Endothelial cell of umbilical vein (primary cell): Measurements from ENCODE around the gene WAC. TPM values are rescaled to one million over a fixed set of nuclear protein-coding genes. Genes with fewer than 3 reads are reported as not detected.
A peak's percentile ranks its signal among the peaks of the same experiment; 100 is the strongest.

Experiments
- BruUV-seq: library from RNA; stranded (reverse); fragments of 400-500 nt; replicated peaks from 2 replicates; lab custom pipeline; 2021; lab: Mats Ljungman, UMichigan
- CTCF ChIA-PET: fragments of 300-600, 350-600 bp; sonication (Branson Sonifier 250); formaldehyde crosslinking; loops from one replicate; lab custom pipeline; 2021; ENCODE audit warnings: antibody characterized with exemption, inconsistent platforms; lab: Charles Lee
- POLR2A ChIA-PET: fragments of 300-600, 350-600 bp; sonication (Branson Sonifier 250); formaldehyde crosslinking; loops from one replicate; lab custom pipeline; 2021; ENCODE audit warnings: antibody characterized with exemption, inconsistent platforms; lab: Charles Lee
- DNase-seq: peaks from one replicate; pipeline ENCODE4 v3.0.0-alpha.2; 2011; ENCODE audit warnings: low read depth, low spot score
- FAIRE-seq: peaks from 2 replicates; lab custom pipeline; 2011; peaks lifted over from hg19 to GRCh38; lab: Jason Lieb, UNC
- H2AFZ ChIP-seq: 2 replicates; pipeline ENCODE4 v1.6.0; 2012; ENCODE audit warnings: low read depth, low read length, control low read depth, inconsistent platforms
- H3K27ac ChIP-seq: 2 replicates; pipeline ENCODE4 v1.5.1; 2011; ENCODE audit warnings: low read depth, mild to moderate bottlenecking, control low read depth, low read length, moderate library complexity; ENCODE audit not compliant: insufficient read depth
- H3K27me3 ChIP-seq, 2 experiments: 2 replicates each; pipeline versions ENCODE4 v1.6.0 to v1.6.1; 2011; ENCODE audit warnings: low read length in 2 of 2, mixed read lengths in 1 of 2; ENCODE audit not compliant: control insufficient read depth in 2 of 2, insufficient read depth in 2 of 2
- H3K36me3 ChIP-seq, 2 experiments: 2 replicates in 1 of 2; 3 replicates in 1 of 2; pipeline ENCODE4 v1.5.1; 2011; ENCODE audit warnings: low read length in 2 of 2, mild to moderate bottlenecking in 1 of 2, moderate library complexity in 1 of 2; ENCODE audit not compliant: control insufficient read depth in 2 of 2, insufficient read depth in 2 of 2; ENCODE audit errors: extremely low read depth in 1 of 2
- H3K4me1 ChIP-seq: 3 replicates; pipeline ENCODE4 v1.5.1; 2011; ENCODE audit warnings: mild to moderate bottlenecking, low read length; ENCODE audit not compliant: control insufficient read depth, insufficient read depth; ENCODE audit errors: extremely low read depth
- H3K4me2 ChIP-seq: 2 replicates; pipeline ENCODE4 v1.6.1; 2011; ENCODE audit warnings: low read length, control low read depth, mixed read lengths; ENCODE audit not compliant: insufficient read depth
- H3K4me3 ChIP-seq, 3 experiments: fragments of 200-600 bp in 1 of 3; sonication (generic), shearing (Covaris generic) in 1 of 3; replicated peaks in 1 of 3; 2 replicates each; pipeline ENCODE4 v1.5.1; 2011 to 2016; ENCODE audit warnings: control low read depth in 3 of 3, low read length in 3 of 3, mild to moderate bottlenecking in 2 of 3, inconsistent platforms in 1 of 3, low read depth in 1 of 3, moderate library complexity in 1 of 3; ENCODE audit not compliant: insufficient read depth in 1 of 3
- H3K79me2 ChIP-seq: 2 replicates; pipeline ENCODE4 v1.6.0; 2012; ENCODE audit warnings: low read length, inconsistent platforms; ENCODE audit not compliant: control insufficient read depth, insufficient read depth
- H3K9ac ChIP-seq: replicated peaks from 2 replicates; pipeline ENCODE3; 2011; ENCODE audit warnings: low read length, control low read depth; ENCODE audit not compliant: insufficient read depth; ENCODE audit errors: extremely low read depth
- H3K9me1 ChIP-seq: replicated peaks from 3 replicates; pipeline ENCODE4 v1.6.0; 2011; ENCODE audit warnings: mild to moderate bottlenecking, low read length; ENCODE audit not compliant: control insufficient read depth, insufficient read depth; ENCODE audit errors: extremely low read depth
- H3K9me3 ChIP-seq: replicated peaks from 2 replicates; pipeline ENCODE4 v1.5.1; 2012; ENCODE audit warnings: low read length, inconsistent platforms; ENCODE audit not compliant: control insufficient read depth, insufficient read depth
- H4K20me1 ChIP-seq: replicated peaks from 2 replicates; pipeline ENCODE3; 2011; ENCODE audit warnings: mild to moderate bottlenecking, low read length; ENCODE audit not compliant: control insufficient read depth, insufficient read depth; ENCODE audit errors: extremely low read depth
- EZH2 ChIP-seq: IDR thresholded peaks from 2 replicates; pipeline ENCODE4 v1.6.1; 2012; ENCODE audit warnings: borderline replicate concordance, low read depth, mild to moderate bottlenecking, moderate library complexity, low read length, inconsistent platforms; ENCODE audit not compliant: severe bottlenecking
- FOS ChIP-seq: IDR thresholded peaks from 2 replicates; pipeline ENCODE4 v1.6.1; 2011; ENCODE audit warnings: mild to moderate bottlenecking, low read length, moderate library complexity, borderline replicate concordance; ENCODE audit not compliant: insufficient read depth
- GATA2 ChIP-seq: IDR thresholded peaks from 2 replicates; pipeline ENCODE4 v1.7.0; 2011; ENCODE audit warnings: low read depth, mild to moderate bottlenecking, moderate library complexity, mixed read lengths, low read length; ENCODE audit not compliant: insufficient read length, insufficient read depth
- JUN ChIP-seq: IDR thresholded peaks from 2 replicates; pipeline ENCODE4 v1.6.1; 2011; ENCODE audit warnings: borderline replicate concordance, low read depth; ENCODE audit not compliant: insufficient read length, insufficient read depth
- MYC ChIP-seq: IDR thresholded peaks from one replicate; pipeline ENCODE4 v1.6.1; 2011; ENCODE audit warnings: mild to moderate bottlenecking, low read depth, low read length
- POLR2A ChIP-seq: IDR thresholded peaks from 2 replicates; pipeline ENCODE4 v1.6.1; 2012; ENCODE audit warnings: low read depth, mild to moderate bottlenecking, control low read depth, low read length
- POLR2AphosphoS5 ChIP-seq: IDR thresholded peaks from 2 replicates; pipeline ENCODE4 v1.6.1; 2012; ENCODE audit warnings: low read depth, mild to moderate bottlenecking, control low read depth, low read length, moderate library complexity; ENCODE audit not compliant: insufficient read depth
- dilution Hi-C: fragments of 300-500 bp; cut with MboI; formaldehyde crosslinking; loops from one replicate; pipeline ENCODE4 v1.15.0; 2019; ENCODE audit warnings: low sequenced_read_pairs; ENCODE audit not compliant: extremely low pct_ligation_motif_present
- intact Hi-C: fragments of 100-400 bp; cut with micrococcal nuclease; formaldehyde crosslinking; loops from one replicate; pipeline ENCODE4 v1.10.0; 2022
- polyA plus RNA-seq, 4 experiments: library from polyadenylated mRNA; depleted of rRNA in 3 of 4; stranded (reverse) in 3 of 4; unstranded in 1 of 4; fragments of >200 nt; gene quantifications; 2 replicates each; pipeline versions ENCODE4 v1.2.1 to v1.2.3, GENCODE V29; 2011 to 2012; ENCODE audit warnings: missing spikeins in 1 of 4
- total RNA-seq: library from RNA; stranded (reverse); gene quantifications from 2 replicates; pipeline ENCODE4 v1.2.3, GENCODE V29; 2021
- TF ChIP-seq, protein P1 (sequence below), 2 donors: IDR thresholded peaks; 1 replicate in 1 of 2; 2 replicates in 1 of 2; pipeline ENCODE4 v1.5.1; 2011; ENCODE audit warnings: low read length in 2 of 2, mild to moderate bottlenecking in 2 of 2, moderate library complexity in 2 of 2, control low read depth in 1 of 2, inconsistent platforms in 1 of 2, low read depth in 1 of 2; ENCODE audit not compliant: insufficient read depth in 1 of 2; ENCODE audit errors: extremely low read depth in 1 of 2
- TF ChIP-seq, protein P2 (sequence below): IDR thresholded peaks from 2 replicates; pipeline ENCODE4 v1.6.1; 2011; ENCODE audit not compliant: insufficient read depth, insufficient read length

WAC gene
- total and polyA plus RNA-seq, 2 donors (not counting 3 experiments of a cell fraction or from before 2014, with no cell fraction given) = 49.2 to 101 TPM

DNA sequence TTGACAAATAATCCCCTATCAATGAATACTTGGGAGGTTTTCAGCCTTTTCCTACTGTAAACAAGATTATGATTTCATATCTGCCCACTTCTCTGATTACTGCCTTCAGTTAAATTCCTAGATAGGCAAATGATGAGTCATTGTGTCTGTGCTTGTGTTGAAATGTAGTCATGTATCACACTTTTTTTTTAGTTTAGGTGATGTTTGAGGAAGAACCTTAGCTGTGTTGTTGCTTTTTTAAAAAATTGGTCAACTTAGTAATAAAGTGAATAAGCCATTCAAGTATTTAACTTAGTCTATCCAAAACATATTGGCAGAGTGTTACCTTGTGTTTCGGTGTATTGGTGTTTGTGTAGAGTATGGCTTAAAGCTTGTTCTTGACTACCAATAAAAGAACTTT, 60.0 kb downstream of the WAC start:
- dilution Hi-C loops = no loop called here
- peak; percentile 80 for TF ChIP-seq JUN
- TF ChIP-seq FOS = peak; percentile 89
- TF ChIP-seq MYC = no peak
- Histone ChIP-seq H3K36me3 (peaks cover 18% of the 10 kb centered on the region in 2 experiments), H3K9me1 (no peaks in the 10 kb centered on the region), H2AFZ (no peak overlapping the region), H3K9ac (no peak overlapping the region), H3K79me2 (peaks cover 92% of the 10 kb centered on the region), H3K4me3 (no peak overlapping the region), H3K27me3 (no peaks in the 10 kb centered on the region), H3K9me3 (no peaks in the 10 kb centered on the region), H4K20me1 (peaks cover 13% of the 10 kb centered on the region), H3K27ac (no peak overlapping the region), H3K4me1 (peaks cover 12% of the 10 kb centered on the region), H3K4me2 (no peak overlapping the region)
- POLR2A ChIA-PET = no interaction called here
- intact Hi-C loops = no loop called here
- no peak for FAIRE-seq
- DNase-seq = peak; percentile 45
- no TSS peak for BruUV-seq
- CTCF ChIA-PET = no interaction called here

DNA sequence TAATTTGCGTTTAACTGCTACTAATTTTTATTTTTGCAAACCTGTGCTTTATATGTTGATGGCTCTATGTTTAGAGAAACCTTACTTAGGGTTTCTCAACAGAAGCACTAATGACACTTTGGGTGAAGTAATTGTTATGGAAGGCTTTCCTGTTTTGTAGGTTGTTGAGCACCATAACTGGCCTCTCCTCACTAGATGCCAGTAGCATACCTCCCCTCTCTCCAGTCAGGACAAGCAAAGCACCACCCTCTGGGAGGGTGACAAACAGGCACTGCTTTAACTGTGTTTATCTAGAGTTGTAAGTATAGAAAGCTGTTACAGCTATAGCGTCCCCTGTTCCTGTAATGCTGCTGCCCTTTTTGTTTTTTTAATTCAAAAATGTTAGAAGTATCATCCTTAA, 60.9 kb downstream of the WAC start:
- no TSS peak for BruUV-seq
- intact Hi-C loops = no loop called here

More for the DNA sequence above, 60.9 kb downstream of the WAC start:
- H3K4me3 ChIP-seq = no peak overlapping the region
- no peak overlapping the region for H3K9ac ChIP-seq
- CTCF ChIA-PET = interaction anchor here (1.0 to 1.1 kb wide), 2 partner anchors 9 to 26 kb away, joined by 3 to 4 read pairs; no protein-coding TSS in a partner anchor
- no peak for DNase-seq
- no peak overlapping the region for H2AFZ ChIP-seq
- H3K4me2 ChIP-seq = no peak overlapping the region
- dilution Hi-C loops = no loop called here
- H3K36me3 ChIP-seq = peaks cover 16 to 17% of the 10 kb centered on the region in 2 experiments
- H3K79me2 ChIP-seq = peaks cover 92% of the 10 kb centered on the region
- TF ChIP-seq, protein P1, sequence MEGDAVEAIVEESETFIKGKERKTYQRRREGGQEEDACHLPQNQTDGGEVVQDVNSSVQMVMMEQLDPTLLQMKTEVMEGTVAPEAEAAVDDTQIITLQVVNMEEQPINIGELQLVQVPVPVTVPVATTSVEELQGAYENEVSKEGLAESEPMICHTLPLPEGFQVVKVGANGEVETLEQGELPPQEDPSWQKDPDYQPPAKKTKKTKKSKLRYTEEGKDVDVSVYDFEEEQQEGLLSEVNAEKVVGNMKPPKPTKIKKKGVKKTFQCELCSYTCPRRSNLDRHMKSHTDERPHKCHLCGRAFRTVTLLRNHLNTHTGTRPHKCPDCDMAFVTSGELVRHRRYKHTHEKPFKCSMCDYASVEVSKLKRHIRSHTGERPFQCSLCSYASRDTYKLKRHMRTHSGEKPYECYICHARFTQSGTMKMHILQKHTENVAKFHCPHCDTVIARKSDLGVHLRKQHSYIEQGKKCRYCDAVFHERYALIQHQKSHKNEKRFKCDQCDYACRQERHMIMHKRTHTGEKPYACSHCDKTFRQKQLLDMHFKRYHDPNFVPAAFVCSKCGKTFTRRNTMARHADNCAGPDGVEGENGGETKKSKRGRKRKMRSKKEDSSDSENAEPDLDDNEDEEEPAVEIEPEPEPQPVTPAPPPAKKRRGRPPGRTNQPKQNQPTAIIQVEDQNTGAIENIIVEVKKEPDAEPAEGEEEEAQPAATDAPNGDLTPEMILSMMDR (IDR thresholded peaks at IDR 0.05; ENCODE audit: extremely low read depth in 1 of 2, insufficient read depth in 1 of 2, low read depth in 1 of 2, low read length in 2 of 2) = no peak
- TF ChIP-seq JUN (no peak), POLR2AphosphoS5 (no peak), GATA2 (no peak), EZH2 (no peak), FOS (no peak), MYC (no peak), POLR2A (no peak)
- TF ChIP-seq, protein P2, sequence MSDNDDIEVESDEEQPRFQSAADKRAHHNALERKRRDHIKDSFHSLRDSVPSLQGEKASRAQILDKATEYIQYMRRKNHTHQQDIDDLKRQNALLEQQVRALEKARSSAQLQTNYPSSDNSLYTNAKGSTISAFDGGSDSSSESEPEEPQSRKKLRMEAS = no peak
- H3K9me1 ChIP-seq = no peaks in the 10 kb centered on the region
- peaks cover 12% of the 10 kb centered on the region for H3K4me1 ChIP-seq
- H3K27me3 ChIP-seq = no peaks in the 10 kb centered on the region
- H3K27ac ChIP-seq = no peak overlapping the region
- POLR2A ChIA-PET = no interaction called here
- peaks cover 16% of the 10 kb centered on the region for H4K20me1 ChIP-seq
- no peak for FAIRE-seq
- no peaks in the 10 kb centered on the region for H3K9me3 ChIP-seq
